Inferior parietal cortex (tissue), 1 donor: ENCODE measurements around the gene TCL1A.

Experiments
- DNase-seq: peaks from one replicate; pipeline ENCODE4 v3.0.0-alpha.2; 2016; ENCODE audit errors: extremely low spot score

The TCL1A gene

DNA sequence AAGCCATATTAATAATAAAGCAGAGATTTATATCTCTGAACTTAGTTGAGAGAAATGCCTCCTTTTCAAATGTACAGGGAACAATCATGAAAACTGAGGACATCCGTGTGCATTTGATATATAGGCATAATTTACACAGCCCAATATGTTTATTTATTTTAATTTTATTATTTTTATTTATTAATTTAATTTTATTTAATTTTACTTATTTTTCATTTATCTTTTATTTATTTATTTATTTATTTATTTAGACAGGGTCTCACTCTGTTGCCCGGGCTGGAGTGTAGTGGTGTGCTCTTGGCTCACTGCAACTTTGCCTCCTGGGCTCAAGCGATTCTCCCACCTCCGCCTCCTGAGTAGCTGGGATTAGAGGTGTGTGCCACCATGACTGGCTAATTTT lies 8.4 kb downstream of the TCL1A start:
- DNase-seq, result no peak

DNA sequence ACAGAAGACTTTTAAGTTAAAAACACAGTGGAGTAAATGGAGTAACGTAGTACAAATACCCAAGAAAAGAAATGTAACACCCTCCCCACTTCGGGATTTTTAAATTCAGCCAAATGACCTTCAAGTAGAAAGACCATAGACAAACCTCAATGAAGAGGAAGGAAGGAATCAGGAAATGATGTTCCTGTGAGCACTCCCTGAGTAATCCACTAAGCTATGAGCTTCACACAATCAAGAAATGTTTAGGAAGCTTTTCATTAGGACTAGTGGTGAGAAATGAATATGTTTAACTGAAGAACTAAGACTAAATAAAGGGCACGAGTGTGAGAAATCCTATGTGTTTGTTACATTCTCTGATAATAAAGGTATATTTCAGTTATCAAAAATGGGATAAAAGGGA lies 10.1 kb downstream of the TCL1A start:
- no peak for DNase-seq

DNA sequence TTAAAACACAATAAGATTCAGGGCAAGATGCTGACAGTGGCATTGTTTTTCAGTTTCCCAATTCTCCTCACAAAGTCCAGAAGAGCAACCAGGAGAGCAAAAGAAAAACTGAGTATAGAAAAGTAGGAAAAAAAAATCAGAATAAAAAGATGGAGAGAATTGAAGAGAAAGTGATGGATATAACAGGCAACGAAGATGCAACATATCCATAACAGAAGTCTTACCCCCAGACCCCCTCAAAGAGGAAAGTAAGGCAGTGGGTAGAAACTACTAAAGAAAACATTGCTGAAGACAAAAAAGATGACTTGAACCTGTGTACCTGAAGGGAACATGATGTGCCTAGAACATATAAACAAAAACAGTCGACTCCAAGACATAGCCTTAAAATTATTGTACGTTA lies 10.6 kb downstream of the TCL1A start:
- DNase-seq, result no peak

DNA sequence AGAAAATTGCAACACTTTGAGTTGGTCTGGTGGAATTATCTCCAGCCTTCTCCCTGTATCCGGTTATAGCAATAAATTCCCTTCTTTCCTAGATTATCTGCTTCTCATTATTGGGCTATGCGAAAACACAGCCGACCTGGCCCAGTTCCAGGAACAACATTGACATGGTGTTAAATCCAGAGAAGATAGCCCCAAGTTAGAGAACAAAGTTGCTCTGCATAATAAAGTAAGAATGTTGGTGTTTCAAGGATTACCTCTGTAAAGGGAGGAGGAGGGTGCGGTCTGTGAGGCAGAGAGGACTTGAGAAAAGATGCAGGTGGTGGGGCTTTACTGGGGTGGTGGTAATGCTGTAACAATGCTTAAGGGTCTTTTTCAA lies 12.1 kb downstream of the TCL1A start:
- DNase-seq, result no peak

DNA sequence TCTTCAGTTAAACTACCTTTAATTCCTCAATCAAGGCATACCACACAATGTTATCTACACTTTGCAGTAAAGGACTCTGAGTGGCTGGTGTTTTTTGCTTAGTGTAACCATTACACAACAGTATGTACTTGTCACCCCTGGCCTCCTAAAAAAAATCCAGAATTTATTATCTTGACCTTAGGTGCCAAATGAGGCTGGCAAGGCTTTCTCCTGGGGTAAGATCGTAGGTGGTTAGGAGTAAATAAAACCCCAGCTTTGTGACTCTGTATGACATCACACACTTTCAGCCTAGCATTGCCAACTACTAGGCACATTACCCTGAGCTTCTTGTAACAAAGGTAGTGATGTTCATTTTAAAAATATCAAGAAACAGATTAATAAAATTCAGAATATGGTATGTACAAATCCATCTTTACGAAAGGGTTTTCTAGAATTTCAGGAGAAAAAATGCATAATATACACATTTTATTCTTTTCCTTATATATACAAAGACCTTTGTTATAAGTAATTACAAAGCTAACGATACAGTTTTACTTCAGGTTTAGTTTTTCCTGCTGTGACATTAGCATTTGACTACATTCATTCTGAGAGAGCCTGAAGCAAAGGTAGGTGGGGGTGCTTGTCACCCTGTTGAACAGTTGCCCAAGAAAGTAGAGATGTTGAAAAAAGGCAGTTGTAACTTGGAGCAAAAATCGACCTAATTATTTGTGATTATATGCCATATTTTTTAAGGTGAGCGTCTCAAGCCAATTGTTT lies 13.5 kb downstream of the TCL1A start:
- no peak for DNase-seq

DNA sequence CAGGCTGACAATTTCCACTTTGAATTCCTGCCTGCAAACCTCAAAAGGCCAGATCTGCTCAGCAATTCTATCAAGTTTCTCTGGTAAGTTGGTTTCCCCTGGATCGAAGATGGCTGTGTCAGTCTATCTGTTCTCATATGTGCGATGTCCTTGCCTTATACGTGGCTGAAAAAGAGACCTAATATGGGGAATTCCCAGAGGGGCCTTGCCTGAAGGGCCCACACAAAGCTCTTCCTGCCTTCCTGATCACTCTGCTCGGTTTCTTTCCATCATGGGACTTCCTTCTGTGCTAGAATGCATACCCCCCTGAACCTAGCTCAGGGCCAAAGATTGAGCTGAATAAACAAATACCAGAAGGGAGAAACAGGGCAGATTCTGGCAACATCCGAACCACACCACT lies 14.5 kb downstream of the TCL1A start:
- DNase-seq, result no peak

DNA sequence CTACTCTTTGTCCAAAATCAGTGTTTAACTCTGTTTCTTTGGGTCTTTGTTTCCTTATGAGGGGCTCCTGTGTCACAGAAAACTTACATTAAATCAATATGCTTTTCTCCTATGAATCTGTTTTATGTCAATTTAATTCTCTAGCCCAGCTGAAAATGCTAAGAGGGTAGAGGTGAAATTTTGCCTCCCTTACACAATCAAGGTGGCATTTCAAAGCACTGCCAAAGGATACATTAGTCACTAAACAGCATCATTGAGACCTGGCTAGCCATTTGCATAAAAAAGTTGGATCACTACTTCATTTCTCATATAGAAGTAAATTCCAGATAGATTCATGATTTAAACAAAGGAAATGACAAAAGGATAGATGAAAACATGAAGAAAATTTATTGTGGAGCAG lies 15.6 kb downstream of the TCL1A start:
- no peak for DNase-seq

DNA sequence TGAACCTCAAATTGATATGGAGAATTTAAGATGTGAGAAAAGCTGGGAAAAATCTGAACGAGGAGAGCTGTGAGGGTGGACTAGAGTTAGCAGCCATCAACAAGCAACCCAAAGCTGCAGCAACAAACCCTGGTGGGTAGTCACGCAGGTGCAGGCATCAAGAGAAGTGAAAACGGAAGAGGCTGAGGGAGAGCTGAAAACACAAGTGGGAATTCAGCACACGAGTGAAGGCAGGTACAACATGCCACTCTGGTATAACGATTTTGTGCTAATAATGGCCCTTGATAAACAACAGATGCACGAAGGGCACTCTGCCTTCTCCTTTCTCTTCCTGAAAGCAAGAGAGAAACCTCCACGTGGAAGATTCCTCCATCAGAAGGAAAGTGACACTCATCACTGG lies 16.2 kb downstream of the TCL1A start:
- no peak for DNase-seq

DNA sequence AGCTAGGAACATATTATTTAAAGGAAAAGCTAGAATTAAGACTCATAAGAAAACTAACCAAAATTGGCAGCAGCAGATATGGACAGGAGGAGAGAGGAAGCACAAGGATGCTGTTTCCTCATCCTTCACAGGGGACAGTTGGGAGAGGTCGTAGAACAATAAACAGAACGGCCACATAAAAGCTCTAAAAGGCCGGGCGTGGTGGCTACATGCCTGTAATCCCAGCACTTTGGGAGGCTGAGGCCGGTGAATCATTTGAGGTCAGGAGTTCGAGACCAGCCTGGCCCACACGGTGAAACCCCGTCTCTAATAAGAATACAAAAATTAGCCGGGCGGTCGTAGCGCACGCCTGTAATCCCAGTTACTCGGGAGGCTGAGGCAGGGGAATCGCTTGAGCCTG lies 17.2 kb downstream of the TCL1A start:
- DNase-seq, result no peak

DNA sequence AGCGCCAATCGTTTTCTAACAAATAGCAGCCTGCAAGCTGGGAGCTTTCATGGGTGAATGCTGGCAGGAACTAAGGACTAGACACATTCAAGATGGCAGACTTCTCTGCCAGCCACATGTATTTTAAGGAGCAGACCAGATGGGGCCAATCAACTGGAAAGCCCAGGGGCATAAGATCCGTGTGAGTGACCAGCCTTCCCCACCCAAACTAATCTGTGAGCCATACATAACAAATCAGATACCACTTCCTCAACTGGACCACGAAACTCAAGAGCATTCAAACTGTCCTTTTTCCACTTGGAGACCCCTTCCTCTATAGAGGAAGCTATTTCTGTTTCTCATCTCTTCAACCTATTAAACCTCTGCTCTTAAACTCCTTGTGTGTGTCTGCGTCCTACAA lies 18.0 kb downstream of the TCL1A start:
- no peak for DNase-seq

DNA sequence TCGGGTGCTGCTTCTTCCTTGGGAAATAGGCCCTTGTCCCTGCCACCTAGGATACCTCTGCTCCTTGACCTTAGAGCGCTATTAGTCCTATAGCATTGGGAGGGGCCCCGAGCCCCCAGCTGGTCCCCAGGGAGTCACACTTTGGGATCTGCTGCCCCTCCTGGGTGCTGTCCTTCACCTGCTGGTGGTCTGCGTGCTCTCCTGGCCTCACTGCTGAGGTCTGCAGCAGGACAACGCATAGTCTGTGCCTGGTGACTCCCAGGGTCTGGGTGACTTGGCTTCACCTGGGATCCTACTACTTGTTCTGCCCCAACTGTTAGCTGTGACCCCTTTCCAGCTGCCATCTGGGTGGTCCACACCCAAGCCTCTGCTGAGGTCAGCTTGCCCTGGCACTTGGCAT lies 18.9 kb downstream of the TCL1A start:
- DNase-seq, result no peak

DNA sequence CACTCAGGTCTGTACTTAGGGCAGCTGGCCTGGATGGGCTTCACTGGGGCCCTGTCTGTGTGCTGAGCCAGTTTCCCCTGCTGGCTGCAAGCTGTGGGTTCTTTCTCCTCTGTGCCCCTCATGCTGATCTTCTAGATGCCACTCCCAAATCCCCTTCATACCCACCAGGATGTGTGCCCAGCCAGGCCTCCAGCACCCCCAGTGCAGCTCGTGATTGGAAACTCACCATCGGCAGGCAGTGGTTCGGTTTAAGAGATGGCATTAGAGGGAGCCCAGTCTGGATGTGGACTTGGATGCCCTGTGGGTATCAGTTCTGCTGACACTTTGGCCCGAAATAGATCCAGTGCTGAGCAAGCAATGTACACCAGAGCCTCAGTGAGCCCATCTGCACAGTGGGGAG lies 21.8 kb downstream of the TCL1A start:
- DNase-seq, result no peak

DNA sequence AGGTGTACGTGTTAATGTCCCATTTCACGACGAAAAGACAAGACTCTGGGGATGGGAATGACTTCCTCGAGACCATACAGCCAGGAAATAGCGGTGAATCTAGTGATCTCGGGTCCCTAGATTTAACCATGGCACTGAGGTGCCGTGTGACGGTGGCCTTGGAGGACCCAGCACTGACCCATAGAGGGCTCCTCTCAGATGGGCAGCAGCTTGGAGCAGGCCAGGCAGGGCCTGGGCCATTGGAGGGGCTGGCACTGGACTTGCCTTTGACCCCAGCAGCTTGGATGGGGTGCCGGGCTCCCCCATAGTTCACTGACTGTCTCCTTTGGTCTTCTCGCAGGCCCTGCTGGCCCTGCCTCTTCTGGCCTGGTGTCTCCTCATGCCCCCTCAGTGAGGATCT lies 22.3 kb downstream of the TCL1A start:
- no peak for DNase-seq

DNA sequence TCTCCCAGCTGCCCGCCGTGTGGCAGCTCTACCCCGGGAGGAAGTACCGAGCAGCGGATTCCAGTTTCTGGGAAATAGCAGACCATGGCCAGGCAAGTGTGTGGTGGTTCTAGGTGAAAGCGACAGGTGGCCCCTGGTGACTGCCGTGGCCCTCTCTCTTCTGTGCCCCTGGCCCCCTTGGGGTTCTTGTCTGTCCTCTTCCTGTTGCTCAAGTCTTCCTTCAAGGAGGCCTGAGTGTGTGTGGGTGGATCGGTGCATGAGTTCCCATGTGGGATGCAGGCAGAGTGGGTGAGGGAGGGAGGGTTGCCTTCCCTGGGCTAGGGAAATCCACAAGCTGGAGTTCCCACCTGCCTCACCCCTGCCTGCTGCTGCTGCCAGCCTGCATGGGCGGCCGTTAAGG lies 23.1 kb downstream of the TCL1A start:
- no peak for DNase-seq

DNA sequence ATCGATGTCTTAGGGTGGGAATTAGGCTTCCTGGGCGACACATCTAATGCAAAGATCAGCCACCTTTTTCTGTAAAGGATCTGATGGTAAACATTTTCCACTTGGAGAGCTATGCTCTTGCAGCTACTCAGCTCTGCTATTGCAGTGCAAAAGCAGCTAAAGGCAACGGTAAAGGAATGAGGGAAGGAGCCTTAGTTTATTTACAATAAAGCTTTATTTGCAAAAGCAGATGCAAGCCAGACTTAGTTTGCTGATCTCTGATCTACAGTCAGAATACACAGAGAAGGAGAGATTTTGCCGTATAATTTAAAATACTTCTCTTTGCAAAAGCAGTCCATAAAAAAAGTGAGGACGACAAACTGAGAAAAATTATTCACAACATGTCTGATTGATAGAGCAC lies 24.5 kb downstream of the TCL1A start:
- DNase-seq, result no peak

DNA sequence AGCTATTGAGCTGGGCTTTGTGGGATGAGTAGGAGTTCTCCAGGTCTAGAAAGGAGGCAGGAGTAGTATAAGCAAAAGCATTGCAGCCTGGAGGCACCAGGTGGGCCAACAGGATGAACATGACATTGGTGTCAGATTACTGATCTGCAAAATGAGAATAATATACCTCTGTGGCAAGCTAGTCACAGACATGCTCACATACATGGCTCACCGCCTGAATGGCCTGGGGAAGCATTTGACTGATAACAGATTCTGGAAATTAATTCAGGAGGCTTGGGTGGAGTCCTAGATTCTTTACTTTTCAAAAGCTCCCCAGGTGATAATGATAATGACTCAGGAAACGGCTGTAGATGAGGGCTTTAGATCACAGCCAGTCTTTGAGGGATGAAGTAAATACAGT lies 27.0 kb downstream of the TCL1A start:
- DNase-seq, result no peak

DNA sequence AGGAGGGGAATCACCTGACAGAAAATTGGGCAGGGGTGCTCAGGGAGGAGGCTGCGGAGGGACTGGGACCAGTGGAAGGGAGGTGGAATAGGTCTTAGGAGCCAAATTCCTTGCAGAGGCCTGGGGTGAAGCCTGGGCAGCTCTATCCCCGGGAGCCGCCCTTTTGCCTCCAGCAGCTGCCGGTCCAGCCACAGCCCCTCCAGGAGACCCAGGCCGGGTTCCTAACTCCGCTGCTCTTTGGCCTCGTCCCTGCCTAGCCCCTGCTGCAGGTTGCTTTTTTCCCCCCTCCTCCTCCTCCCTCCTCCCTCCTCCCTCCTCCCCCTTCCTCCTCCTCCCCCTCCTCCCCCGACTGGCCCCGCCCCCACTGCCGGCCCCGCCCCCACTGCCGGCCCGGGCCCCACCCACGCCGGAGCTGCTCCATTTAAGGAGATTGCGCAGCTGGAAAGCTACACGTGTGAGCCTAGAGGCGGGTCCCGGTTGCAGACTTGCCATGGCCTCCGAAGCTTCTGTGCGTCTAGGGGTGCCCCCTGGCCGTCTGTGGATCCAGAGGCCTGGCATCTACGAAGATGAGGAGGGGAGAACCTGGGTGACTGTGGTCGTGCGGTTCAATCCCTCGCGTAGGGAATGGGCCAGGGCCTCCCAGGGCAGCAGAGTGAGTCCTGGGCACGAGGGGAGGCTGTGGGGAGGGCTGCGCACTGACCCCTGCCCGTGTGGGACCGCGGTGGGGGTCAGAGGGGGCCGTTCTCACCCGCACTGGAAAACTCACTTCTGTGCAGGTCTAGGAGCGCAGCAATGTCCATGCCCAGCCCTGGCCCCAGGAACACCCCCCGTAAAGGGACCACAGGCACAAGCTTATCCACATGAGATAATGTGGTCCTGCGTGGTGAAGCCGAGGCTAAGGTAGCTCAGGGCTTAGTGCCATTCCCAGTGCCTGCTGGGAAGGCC lies 27.7 kb downstream of the TCL1A start, which contains the start of gene TCL1B:
TCL1B (plus strand) TSS at position 449 of the 945 bp plus-strand sequence; CDS start at position 491, 42 bp downstream.
- DNase-seq, result no peak

DNA sequence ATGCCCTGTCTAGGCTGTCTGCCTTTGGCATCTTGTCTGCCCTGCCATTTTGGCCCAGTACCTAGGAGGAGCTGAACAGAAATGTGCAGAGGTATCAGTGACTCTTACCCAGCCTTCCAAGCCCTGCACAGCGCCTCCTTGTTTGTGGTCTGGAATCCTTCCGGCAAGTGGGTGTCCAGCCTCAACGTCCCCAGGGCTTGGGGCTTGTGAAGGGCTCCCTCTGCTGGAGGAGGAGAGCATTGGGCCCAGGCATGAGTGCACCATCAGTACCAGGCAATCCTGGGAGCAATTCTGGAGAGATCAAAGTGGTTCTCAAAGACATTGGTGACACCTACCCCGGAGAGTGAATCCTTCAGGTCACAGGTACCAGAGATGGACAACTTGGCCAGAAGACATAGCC lies 30.1 kb downstream of the TCL1A start:
- no peak for DNase-seq

DNA sequence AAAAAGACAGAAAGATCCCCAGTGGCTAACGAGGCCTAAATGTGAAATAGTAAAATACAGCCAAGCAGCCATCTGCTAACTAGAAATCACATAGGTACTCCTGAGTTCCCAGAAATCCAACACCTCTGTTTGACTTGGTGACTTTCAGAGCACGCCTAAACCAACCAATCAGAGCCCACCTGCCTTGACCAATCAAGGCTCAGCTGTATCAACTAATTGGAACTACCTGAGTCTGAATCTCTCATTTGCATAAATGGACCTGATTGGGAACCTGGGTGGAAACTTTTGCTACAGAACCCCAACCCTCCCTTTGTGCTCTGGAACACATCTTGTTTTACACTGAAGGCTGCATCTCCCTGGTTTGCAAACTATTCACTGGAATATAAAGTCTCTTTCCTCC lies 32.8 kb downstream of the TCL1A start:
- DNase-seq, result no peak

DNA sequence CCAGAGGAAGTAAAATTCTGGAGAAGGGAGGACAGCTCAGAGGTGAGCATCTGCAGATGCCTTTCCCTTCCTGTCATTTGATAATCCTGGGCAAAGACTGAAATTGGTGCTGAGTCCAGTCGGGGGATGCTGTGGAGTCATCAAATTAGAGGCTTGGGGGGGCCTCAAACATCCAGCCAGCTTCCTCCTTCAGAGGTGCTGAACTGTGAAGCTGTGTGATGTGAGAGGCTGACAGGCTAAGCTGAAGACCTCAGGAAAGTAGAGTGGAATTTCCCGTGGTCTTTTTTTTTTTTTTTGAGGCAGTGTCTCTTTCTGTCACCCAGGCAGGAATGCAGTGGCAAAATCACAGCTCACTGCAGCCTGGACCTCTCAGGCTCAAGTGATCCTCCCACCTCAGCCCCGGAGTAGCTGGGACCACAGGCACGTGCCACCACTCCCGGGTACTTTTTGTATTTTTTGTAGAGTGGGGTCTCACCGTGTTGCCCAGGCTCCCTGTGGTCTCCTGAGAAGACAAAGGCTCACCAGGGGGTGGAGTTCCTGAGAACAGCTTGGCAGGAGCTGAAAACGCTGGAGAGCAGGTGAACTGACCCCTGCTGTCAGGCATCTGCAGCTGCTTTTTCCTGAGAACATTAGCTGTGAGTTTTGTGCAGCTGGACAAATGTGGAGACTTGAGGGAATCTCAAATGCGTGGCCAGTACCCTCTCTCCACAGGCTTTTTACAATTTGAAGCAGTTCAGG lies 33.8 kb downstream of the TCL1A start:
- no peak for DNase-seq

DNA sequence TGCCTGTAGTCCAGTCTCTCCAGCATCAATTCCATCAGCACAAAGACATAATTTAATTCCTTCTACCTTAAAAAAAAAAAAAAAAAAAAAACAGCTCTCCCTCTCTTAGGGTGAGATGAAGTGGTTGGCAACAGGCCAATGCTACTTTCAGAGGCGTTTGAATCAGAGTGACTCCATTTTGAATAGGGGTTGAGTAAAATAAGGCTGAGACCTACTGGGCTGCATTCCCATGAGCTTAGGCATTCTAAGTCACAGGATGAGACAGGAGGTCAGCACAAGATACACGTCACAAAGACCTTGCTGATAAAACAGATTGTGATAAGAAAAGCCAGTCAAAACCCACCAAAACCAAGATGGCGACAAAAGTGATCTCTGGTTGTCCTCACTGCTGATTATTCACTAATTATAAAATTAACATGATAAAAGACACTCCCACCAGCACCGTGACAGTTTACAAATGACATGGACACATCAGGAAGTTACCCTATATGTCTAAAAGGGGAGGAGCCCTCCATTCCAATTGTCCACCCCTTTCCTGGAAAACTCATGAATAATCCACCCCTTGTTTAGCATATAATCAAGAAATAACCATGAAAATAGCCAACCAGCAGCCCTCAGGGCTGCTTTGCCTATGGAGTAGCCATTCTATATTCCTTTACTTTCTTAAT lies 34.6 kb downstream of the TCL1A start:
- no peak for DNase-seq
